Skin epidermis (tissue), 12 donors: ENCODE measurements around the gene CORO2B.

Experiments
- H3K27ac ChIP-seq, 21 experiments: fragments of 200-600 bp; sonication (generic) in 11 of 21; one replicate each; pipeline ENCODE4 v1.5.0; 2020; ENCODE audit warnings: mild to moderate bottlenecking in 3 of 21, inconsistent platforms in 2 of 21, moderate library complexity in 2 of 21
- H3K4me3 ChIP-seq, 7 experiments: fragments of 200-600 bp; sonication (generic) in 2 of 7; one replicate each; pipeline ENCODE4 v1.5.0; 2020; ENCODE audit warnings: inconsistent platforms in 2 of 7, mild to moderate bottlenecking in 2 of 7, moderate library complexity in 1 of 7

Gene CORO2B

DNA sequence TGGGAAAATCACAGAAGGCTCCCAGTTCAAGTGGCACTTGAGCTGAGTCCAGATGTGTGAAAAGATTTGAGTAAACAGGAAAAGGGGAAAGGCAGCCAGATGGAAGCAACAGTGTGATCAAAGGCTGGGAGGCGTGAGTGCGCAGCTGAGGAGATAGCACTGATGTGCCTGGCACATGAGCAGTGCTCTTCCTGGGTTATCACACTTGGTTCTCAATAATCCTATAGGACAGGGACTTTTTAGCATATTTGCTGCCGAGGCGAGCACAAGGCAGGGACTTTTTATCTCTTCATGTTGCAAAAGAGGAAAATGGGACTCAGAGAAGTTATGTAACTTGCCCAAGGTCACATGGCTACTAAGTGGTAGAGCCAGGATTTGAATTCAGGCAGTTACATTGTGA is 39.6 kb downstream of the CORO2B start:
- Histone ChIP-seq H3K27ac (peak overlapping the region in 3 of 21 experiments; percentile 4 to 42 (median 36)), H3K4me3 (no peak overlapping the region)

DNA sequence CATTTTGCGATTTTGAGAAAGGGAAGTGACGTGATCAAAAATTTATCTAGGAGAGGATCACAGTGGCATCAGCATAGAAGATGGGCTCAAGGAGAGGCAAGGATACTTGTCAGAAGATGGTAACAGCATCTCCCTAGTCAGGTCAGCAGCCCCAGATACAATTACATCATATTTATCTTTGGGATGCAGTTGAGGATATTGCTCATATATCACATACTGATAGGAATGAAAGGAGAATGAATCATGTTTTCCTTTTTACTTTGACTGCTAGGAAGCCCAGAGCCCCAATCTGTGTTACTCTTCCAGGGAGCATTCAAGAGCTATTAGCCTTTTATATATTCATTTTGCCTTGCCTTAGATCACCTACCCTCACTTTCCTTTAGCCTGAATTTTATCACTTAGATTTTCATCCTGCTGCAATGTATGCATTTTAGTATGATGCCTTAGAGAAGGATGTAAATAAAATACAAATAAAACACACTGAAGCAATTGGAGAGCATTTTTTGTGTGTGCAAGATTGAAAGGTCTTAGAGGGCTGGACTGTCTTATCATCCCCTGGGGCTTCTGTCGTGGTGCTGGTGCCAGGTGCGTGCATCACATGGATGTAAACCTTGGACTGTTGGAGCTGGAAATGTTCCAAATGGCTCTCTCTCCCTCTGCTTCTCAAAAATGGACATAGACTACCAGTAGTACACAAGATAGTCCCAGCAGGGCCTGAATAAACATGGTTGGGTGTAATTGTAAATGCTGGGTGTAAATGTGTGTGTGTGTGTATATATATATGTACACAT is 40.3 kb downstream of the CORO2B start:
- H3K27ac ChIP-seq = peak overlapping the region in 1 of 21 experiments; percentile 36
- H3K4me3 ChIP-seq = no peak overlapping the region

DNA sequence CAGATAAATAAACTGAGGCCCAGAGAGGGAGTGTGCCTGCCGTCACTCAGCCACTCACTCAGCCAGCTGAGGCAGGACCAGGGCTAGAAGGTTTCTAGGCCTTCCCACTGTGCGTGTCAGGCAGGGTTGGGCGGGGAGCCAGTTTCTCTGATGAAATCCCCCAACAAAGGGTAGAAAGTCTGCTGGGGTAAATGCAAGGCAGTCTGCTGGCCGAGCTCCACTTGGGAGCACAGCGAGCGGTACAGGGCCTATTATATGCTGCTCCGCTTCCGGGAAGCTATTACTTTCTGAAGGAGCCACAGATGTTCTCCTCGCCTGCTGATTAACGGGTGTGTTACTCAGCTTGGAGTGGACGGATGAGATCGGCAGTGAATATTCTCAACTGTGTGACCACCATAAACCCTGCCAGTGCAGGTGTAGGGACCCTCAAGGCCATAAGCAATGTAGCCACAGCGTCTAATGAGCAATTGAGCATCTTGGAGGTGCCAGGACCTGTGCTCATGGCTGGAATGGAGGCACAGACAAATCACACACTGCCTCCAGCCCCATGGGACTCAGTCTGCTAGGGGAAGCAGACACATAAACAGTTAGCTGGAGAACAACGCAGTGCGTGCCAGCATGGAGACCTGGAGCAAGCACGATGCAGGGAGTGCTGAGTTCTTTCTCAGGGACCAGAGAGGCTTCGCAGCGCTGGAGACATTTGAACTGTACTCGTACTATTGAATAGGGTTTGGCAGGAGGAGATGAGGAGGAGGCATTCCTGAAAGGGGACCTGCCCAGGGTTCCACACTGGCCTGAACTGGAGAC is 42.1 kb downstream of the CORO2B start:
- H3K27ac ChIP-seq = peak overlapping the region in 11 of 21 experiments; percentile 0 to 76 (median 42)
- no peak overlapping the region for H3K4me3 ChIP-seq

DNA sequence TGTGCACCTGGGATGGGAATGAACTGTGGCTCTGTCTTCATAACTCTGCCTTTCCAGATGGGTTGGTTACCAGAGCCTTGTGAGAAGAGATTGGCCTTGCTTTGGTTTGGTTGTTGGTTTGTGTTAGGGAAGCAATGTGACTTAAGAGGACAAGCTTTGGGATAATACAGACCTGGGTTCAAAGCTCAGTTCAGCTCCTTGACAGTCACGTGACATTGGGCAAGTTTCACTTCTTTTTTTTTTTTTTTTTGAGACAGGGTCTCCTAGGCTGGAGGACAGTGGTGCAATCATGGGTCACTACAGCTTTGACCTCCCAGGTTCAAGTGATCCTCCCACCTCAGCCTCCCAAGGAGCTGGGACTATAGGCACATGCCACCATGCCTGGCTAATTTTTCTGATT is 42.7 kb downstream of the CORO2B start:
- Histone ChIP-seq H3K4me3 (no peak overlapping the region), H3K27ac (peak overlapping the region in 7 of 21 experiments; percentile 0 to 76 (median 44))

DNA sequence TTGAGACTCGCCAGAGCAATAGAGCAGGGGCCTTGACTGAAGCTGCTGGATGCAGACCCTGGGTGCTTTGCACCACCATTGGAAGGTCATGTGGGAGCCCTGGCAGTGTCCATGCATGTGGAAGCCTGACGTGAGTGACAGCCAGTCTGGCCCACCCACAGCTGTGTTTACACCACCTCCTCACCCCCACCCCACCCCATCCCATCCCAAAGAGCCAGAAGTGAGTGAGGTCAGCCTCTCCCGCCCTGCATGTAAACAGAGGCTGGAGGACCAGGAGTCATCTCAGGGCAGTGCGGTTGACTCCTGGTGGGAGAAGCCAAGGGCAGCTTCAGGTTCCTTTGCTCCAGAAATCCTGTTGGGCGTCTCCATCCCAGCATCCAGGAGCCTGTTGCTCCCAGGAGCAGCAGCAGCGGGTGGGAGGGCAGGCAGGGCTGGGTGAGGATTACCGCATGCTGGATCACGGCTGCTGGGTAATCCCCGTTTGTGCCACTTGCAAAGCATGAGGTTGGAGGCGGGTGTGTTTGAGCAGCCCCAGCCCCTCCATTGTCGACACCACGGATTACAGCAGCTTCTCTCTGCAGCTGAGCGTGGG is 44.6 kb downstream of the CORO2B start:
- H3K27ac ChIP-seq = no peak overlapping the region
- no peak overlapping the region for H3K4me3 ChIP-seq

DNA sequence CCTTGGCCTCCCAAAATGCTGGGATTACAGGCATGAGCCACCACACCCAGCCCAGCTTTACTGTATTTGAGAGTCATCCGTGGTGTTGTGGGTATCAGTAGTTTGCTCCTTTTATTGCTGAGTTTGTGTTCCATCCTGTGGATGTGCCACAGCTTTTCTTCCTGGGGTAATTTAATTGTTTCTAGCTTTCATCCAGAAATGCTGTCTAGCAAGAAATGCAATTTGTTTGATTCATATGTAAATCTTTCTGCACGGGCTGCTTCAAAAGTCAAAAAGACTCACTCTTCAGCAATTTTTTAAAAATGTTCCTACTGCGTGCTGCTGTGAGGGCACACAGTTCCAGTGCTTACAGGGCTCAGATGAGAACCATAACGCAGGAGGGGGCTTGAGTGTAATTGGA is 47.1 kb downstream of the CORO2B start:
- no peak overlapping the region for H3K27ac ChIP-seq
- no peak overlapping the region for H3K4me3 ChIP-seq

DNA sequence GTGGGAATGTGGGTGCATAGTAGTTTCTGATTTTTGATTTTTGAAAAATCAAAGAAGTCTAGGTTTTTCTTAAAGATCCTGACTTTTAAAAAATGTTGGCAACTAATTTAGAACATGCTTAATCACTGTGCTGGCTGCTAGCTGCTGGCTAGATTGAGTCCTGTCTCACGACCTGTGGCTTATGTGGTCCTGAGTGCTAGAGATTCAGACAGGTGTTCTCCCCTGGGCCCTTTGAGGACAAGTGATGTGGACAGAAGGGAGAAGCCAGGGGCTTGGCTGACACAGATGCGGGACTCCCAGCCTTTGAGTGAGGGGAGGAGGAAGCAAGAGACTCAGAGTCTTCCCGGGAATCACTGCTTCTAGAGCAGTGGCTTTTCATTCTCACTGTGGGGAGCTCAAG is 47.5 kb downstream of the CORO2B start:
- H3K27ac ChIP-seq = no peak overlapping the region
- H3K4me3 ChIP-seq = no peak overlapping the region

DNA sequence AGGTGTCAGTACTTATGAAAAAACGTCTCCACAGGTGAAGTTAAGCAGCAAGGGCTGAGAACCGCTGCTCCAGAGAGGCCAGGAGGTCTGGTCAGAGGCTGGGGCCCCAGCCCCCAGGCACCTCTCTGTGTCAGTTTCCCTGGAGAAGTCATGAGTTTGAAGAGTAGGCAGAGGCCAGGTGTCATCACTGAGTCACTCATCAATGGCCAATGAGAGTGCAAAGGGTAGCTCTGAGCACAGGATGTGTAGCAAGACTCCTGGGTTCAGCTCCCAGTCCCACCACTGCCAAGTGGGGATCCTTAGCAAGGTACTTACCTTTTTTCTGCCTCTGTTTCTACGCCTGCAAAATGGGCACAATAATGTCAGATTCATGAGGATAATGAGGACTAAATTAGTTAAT is 47.9 kb downstream of the CORO2B start:
- Histone ChIP-seq H3K4me3 (no peak overlapping the region), H3K27ac (no peak overlapping the region)

DNA sequence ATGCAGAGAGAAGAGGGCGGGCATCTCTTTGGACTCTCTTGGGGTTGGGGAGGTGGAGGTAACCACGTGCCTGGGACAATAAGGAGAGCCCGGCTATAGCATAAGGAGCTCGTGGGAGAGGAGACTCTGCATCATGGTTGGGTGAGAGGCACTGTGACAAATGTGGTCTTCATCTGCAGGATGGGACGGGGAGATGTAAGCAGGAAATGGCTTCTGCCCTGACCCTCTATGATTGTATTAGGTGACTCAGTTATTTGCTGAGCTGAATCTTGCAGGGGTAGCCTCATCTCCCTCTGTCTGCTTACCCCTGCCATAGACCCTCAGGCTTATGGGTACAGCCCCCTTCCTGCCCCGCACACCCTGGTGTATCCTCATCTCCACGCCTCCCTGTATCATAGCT is 48.7 kb downstream of the CORO2B start:
- Histone ChIP-seq H3K27ac (no peak overlapping the region), H3K4me3 (no peak overlapping the region)

DNA sequence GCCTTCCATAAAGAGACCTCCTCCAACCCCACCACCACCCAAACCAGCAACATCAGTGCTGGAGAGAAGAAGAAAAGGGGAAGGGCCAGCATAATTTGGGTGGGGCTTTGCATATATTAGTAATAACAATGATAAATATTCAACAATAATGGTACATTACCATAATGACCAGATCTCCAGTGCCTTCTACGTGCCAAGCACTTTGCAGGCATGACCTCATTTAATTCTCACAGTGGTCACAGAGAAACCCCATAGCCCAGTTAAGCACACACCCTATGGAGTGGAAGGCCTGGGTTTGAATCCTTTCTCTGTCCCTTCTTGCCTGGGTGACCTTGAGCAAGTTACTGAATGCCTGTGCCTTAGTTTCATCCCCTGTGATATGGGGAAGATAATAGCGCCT is 49.2 kb downstream of the CORO2B start:
- Histone ChIP-seq H3K4me3 (no peak overlapping the region), H3K27ac (no peak overlapping the region)

DNA sequence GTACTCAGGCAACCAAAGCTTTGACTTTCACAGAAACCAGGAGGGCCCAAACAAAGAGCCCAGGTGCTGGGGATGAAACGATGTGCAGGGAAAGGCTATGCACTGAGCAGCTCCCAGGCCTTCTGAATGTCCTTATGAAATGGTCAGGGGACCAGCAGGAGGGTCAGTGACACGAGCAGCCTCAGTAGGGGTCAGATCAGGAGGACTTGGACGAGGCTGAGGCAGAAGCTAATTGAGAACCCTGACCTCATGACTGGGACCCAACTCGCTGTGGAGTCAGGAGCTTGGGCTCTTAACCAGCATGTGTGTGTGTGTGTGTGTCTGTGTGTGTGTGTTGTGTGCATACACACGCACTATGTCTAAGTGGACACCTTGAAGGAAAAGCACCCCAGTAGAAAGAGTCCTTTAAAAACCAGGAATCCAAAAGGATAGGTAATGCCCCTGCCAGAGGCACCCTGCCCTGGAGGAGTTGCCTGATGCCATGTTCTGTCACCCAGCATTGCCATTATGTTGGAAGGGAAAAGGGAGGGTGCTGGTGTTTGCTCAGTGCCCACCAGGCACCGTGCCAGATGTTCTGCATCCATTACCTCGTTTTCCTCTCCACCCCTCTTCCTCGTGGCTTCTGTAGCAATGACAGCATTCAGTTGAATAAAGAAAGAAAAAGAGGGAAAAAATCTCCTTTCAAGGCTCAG is 50.9 kb downstream of the CORO2B start:
- no peak overlapping the region for H3K4me3 ChIP-seq
- H3K27ac ChIP-seq = no peak overlapping the region

DNA sequence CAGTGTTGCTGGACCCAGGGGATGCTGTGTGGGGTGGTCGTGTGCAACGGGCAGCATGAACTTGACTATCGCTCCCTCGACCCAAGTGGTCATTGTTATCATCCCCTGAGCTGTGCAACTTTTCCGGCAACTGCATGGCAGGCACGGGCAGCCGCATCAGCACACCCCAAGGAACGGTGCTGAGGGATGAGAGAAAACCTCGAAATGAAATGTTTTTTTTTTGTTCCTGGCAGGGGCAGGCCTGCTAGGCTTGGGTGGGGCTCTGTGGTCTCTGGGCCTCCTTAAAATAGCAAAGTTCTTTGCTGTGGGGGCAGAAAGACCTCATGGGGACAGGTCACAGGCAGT is 51.4 kb downstream of the CORO2B start:
- no peak overlapping the region for H3K27ac ChIP-seq

DNA sequence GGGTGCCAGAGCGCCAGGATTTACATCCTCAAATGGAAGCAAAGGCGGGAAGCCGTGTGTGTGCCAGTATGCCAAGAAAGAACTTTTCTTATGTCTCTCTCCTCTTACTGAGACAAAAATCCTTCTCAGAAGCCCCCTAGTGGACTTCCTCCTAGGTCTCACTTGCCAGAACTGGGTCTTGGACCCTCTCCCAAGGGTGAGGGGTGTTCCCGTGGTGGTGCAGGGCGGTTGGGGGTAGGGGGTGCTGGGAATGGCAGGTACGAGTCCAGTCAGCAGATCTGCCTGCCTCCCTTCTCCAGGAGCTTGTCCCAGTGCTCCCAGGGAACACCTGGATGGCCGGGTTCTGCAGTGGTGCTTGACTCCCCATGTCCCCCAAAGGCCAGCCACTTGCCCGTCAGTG is 52.0 kb downstream of the CORO2B start:
- Histone ChIP-seq H3K4me3 (no peak overlapping the region), H3K27ac (no peak overlapping the region)

More for the DNA sequence above, 51.4 kb downstream of the CORO2B start:
- H3K4me3 ChIP-seq = no peak overlapping the region

DNA sequence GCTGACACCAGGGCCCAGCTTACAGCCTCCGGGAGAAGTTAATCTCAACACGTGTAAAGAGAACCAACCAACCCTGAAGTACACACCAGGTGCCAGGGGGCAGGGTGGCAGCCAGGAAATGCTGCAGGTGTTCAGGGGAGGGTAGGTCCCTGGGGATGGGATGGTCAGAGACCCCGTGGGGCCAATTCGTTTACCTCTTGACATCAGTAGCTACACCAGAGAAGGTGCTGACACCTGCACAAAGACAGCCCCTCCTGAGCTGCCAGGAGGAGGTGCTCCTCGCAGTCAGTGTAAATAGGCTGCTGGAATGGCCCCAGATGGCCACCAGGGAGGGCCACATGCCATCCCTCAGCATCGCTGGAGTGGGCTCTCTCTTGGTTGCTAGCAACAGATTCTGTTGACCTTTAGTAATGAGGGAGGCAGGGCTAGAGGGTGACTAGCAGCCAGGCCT is 52.8 kb downstream of the CORO2B start:
- no peak overlapping the region for H3K4me3 ChIP-seq
- peak overlapping the region in 1 of 21 experiments; percentile 24 for H3K27ac ChIP-seq

DNA sequence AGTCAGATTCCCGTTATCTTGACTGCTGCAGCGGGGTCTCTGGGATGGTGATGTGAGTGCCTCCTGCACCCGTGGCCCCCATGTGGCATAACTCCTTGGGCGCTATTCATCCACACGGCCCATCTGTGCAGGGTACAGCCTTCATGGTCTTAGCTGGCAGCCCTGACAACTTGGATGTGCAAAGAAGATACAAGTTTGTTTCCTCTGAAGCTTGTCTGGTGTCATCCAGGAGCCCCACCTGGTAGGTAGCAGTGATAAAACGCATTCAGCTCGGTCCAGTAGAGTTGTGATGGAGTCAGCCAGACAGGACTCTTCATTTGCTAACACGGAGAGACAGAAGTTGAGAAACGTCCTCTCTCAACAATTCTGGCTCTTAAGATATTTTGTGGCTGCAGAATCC is 53.3 kb downstream of the CORO2B start:
- peak overlapping the region in 1 of 21 experiments; percentile 24 for H3K27ac ChIP-seq

DNA sequence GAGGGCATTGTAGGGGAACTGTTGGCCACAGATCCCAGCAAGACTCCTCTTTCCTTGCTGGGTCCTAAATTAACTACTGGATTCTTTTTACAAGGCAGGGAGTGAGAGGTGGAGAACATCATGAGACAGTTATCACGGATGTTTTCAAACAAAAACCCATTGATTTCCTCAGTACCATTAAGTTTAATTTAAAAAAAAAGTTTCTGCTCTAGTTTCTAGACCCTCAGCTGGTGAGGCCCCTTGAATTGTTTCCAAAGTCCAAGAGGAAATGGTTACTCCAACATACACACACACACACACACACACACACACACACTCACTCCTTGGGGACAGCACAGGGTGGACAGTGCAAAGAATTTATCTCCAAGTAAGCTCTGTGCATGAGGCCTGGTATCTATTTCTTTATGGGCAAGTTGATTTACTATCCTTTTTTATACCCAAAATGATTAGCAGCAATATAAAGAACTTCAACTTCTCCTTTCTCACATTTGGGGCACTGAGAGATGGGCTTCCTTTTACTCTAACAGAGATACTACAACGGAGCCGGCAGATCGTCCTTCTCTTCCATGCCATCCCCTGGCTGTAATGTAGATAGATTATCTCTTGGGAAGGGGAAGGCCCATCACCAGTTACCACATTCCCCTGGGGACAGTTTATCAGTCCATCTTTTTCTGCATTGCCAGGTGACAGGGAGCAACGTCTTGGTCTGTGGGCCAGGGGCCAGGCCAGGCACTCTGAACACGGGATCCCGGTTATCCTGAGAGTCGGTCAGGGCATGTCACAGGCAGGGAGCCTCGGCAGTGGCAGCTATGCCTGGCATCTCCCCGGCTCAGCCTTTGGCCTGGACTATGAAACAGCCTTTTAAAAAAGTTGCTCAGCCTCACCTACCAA is 54.7 kb downstream of the CORO2B start:
- Histone ChIP-seq H3K27ac (peak overlapping the region in 1 of 21 experiments; percentile 57), H3K4me3 (no peak overlapping the region)

More for the DNA sequence above, 53.3 kb downstream of the CORO2B start:
- no peak overlapping the region for H3K4me3 ChIP-seq

DNA sequence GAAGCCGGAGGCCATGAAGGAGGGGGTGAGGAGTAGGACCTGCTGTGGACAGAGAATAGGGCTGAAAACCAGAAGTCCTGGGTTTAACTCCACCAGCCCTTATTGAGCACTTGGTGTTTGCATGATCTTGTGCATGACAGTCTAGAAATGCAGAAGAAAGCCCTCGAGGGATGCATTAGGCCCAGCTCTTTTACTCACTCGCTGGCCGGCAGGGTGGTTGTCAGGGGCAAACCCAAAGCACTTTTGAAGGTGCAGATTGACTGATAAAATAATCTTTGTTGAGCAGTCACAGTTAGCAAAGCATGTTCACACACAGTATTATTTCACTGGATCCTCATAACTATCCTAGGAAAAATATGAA is 55.3 kb downstream of the CORO2B start:
- peak overlapping the region in 1 of 21 experiments; percentile 57 for H3K27ac ChIP-seq
- no peak overlapping the region for H3K4me3 ChIP-seq

DNA sequence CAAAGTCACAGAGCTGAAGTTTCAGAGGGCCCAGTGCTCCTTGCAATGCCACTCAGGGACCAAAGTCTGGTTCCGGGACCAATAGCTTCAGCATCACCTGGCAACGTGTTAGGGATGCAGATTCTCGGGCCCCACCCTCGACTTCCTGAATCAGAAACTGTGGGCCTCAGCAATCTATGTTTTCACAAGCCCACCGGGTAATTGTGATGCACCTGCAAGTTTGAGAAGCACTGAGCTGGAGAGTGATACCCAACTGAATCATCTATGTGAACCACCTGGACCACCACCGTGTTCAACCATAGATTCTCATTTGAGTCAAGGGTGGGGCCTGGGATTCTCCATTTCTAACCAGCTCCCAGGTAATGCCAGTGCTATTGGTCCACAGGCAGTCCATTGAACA is 55.7 kb downstream of the CORO2B start:
- no peak overlapping the region for H3K27ac ChIP-seq
- no peak overlapping the region for H3K4me3 ChIP-seq

DNA sequence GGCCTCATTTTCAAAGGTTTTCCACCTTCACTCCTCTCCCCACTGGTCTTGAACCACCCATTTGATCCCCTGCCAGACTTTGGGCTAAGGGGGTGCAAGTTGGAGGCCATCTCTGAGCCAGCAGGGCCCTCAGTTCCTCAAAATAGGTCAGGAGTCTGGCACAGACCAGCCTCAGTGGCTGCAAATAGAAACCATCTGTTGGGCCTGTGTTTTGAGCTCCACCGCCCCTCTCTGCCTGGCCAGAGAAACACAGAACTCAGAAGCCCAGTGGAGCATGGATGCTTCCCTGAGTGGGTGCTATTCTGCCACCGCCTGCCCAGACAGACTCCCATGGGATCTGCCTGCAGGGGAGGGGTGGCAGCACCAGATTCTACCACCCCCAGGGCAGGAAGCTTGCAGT is 56.3 kb downstream of the CORO2B start:
- H3K4me3 ChIP-seq = no peak overlapping the region
- peak overlapping the region in 1 of 21 experiments; percentile 30 for H3K27ac ChIP-seq
